Peyer's patch (tissue), 4 donors: ENCODE results near the gene CFAP58.

Experiments
- CTCF ChIP-seq, 6 experiments: fragments of 450-650 bp in 4 of 6; fragments of 200-600 bp in 2 of 6; sonication (generic) in 1 of 6; IDR thresholded peaks; one replicate each; pipeline ENCODE4 v1.5.1; 2017 to 2019; ENCODE audit warnings: antibody characterized with exemption in 6 of 6, mild to moderate bottlenecking in 3 of 6, moderate library complexity in 1 of 6
- POLR2A ChIP-seq, 2 donors: fragments of 450-650 bp; IDR thresholded peaks; one replicate each; pipeline ENCODE4 v1.5.1; 2017; ENCODE audit warnings: antibody characterized with exemption in 2 of 2, mild to moderate bottlenecking in 2 of 2, moderate library complexity in 2 of 2

GRCh38 chr10:104331208-104331838 is 22.3 kb upstream of the CFAP58 start:
- TF ChIP-seq CTCF (IDR thresholded peaks at IDR 0.05) (no peak), POLR2A (IDR thresholded peaks at IDR 0.05) (no peak)
